Muscle of leg (tissue), 11 donors: Measurements from ENCODE around the gene PLEKHH2. TPM values are rescaled to one million over a fixed set of nuclear protein-coding genes. Genes with fewer than 3 reads are reported as not detected.
"Not testable (repeated sequence)": the region's sequence is repeated elsewhere in the genome, so short reads cannot be mapped to it uniquely, and the experiment has no call there.

Source experiments
- DNase-seq: peaks from one replicate; pipeline ENCODE4 v3.0.0; 2013
- H3K27ac ChIP-seq: one replicate; pipeline ENCODE4 v1.5.1; 2013; ENCODE audit warnings: mild to moderate bottlenecking, low read length, control low read depth
- H3K27me3 ChIP-seq: one replicate; pipeline ENCODE4 v1.6.1; 2013; ENCODE audit warnings: low read length; ENCODE audit not compliant: control insufficient read depth, insufficient read depth
- H3K36me3 ChIP-seq: one replicate; pipeline ENCODE4 v1.6.1; 2013; ENCODE audit warnings: low read length; ENCODE audit not compliant: control insufficient read depth, insufficient read depth
- H3K4me1 ChIP-seq: one replicate; pipeline ENCODE4 v1.6.1; 2013; ENCODE audit warnings: low read length; ENCODE audit not compliant: control insufficient read depth, insufficient read depth
- H3K4me3 ChIP-seq: one replicate; pipeline ENCODE4 v1.5.1; 2013; ENCODE audit warnings: low read length, control low read depth
- H3K9me3 ChIP-seq: replicated peaks from 2 replicates; pipeline ENCODE4 v1.6.1; 2013; ENCODE audit warnings: low read depth, low read length; ENCODE audit not compliant: control insufficient read depth
- WGBS: methylation state at CpG from one replicate; pipeline ENCODE4 v1.1.5; 2013; ENCODE audit warnings: missing lambda C conversion rate; ENCODE audit not compliant: insufficient coverage; 5-methylcytosine and 5-hydroxymethylcytosine counted together
- polyA plus RNA-seq, 8 donors: library from polyadenylated mRNA; unstranded; fragments of 120-200 nt; gene quantifications; one replicate each; pipeline versions ENCODE4 v1.2.1 to v1.2.3, GENCODE V29; 2013; ENCODE audit warnings: inconsistent platforms in 1 of 8, low replicate concordance in 1 of 8; ENCODE audit not compliant: insufficient read length in 8 of 8, insufficient read depth in 1 of 8
- total RNA-seq: library from RNA; stranded (reverse); fragments of 120-200 nt; gene quantifications from one replicate; pipeline ENCODE4 v1.2.4, GENCODE V29; 2013

The PLEKHH2 gene
- total and polyA plus RNA-seq, 9 donors = 3.7 to 15.3 (median 7.1) TPM

- H3K27me3 ChIP-seq = no peaks in the 10 kb centered on the region
- DNase-seq = no peak
- H3K4me3 ChIP-seq = no peak overlapping the region
- no peak overlapping the region for H3K27ac ChIP-seq
- WGBS = no CpG with 5 or more reads among the region's 2 CpGs
- no peaks in the 10 kb centered on the region for H3K36me3 ChIP-seq
- no peaks in the 10 kb centered on the region for H3K9me3 ChIP-seq
- no peaks in the 10 kb centered on the region for H3K4me1 ChIP-seq
Observed at GRCh38 chr2:43714164-43714563, 77.1 kb downstream of the PLEKHH2 start.

- no peak for DNase-seq
- Histone ChIP-seq H3K27ac (no peak overlapping the region), H3K4me3 (no peak overlapping the region), H3K36me3 (no peaks in the 10 kb centered on the region), H3K27me3 (no peaks in the 10 kb centered on the region), H3K4me1 (no peaks in the 10 kb centered on the region), H3K9me3 (no peaks in the 10 kb centered on the region)
- WGBS = 84% methylated on average over 4 of the region's 4 CpGs
Observed at GRCh38 chr2:43715300-43716098, 78.4 kb downstream of the PLEKHH2 start.

GRCh38 chr2:43717322-43717721, 80.3 kb downstream of the PLEKHH2 start:
- H3K9me3 ChIP-seq = no peaks in the 10 kb centered on the region
- no peaks in the 10 kb centered on the region for H3K27me3 ChIP-seq
- H3K4me1 ChIP-seq = no peaks in the 10 kb centered on the region
- no peak overlapping the region for H3K27ac ChIP-seq
- no peak for DNase-seq
- H3K36me3 ChIP-seq = no peaks in the 10 kb centered on the region
- H3K4me3 ChIP-seq = no peak overlapping the region

GRCh38 chr2:43718530-43719124, 81.6 kb downstream of the PLEKHH2 start:
- DNase-seq = no peak
- Histone ChIP-seq H3K27me3 (no peaks in the 10 kb centered on the region), H3K9me3 (no peaks in the 10 kb centered on the region), H3K27ac (no peak overlapping the region), H3K4me3 (no peak overlapping the region), H3K36me3 (no peaks in the 10 kb centered on the region), H3K4me1 (no peaks in the 10 kb centered on the region)
- WGBS = no CpG with 5 or more reads among the region's 5 CpGs

GRCh38 chr2:43724728-43725526, 87.9 kb downstream of the PLEKHH2 start:
- Histone ChIP-seq H3K4me3 (no peak overlapping the region), H3K27ac (no peak overlapping the region), H3K4me1 (no peaks in the 10 kb centered on the region), H3K27me3 (no peaks in the 10 kb centered on the region), H3K36me3 (no peaks in the 10 kb centered on the region), H3K9me3 (no peaks in the 10 kb centered on the region)
- no CpG with 5 or more reads among the region's 4 CpGs for WGBS
- DNase-seq = no peak

- no peak for DNase-seq
- H3K27me3 ChIP-seq = no peaks in the 10 kb centered on the region
- H3K27ac ChIP-seq = no peak overlapping the region
- no peaks in the 10 kb centered on the region for H3K9me3 ChIP-seq
- no peaks in the 10 kb centered on the region for H3K36me3 ChIP-seq
- WGBS = no CpG with 5 or more reads among the region's 3 CpGs
- H3K4me3 ChIP-seq = no peak overlapping the region
- no peaks in the 10 kb centered on the region for H3K4me1 ChIP-seq
Observed at GRCh38 chr2:43725711-43726246, 88.7 kb downstream of the PLEKHH2 start.

- H3K4me3 ChIP-seq, DNase-seq, H3K9me3 ChIP-seq, H3K27ac ChIP-seq, H3K4me1 ChIP-seq, H3K36me3 ChIP-seq, H3K27me3 ChIP-seq: not testable (repeated sequence)
- WGBS = 92% methylated on average over 7 of the region's 14 CpGs
Observed at GRCh38 chr2:43726961-43727633, 90.0 kb downstream of the PLEKHH2 start.

- no peaks in the 10 kb centered on the region for H3K9me3 ChIP-seq
- no peak overlapping the region for H3K4me3 ChIP-seq
- WGBS = no CpG with 5 or more reads among the region's 2 CpGs
- H3K4me1 ChIP-seq = no peaks in the 10 kb centered on the region
- no peak overlapping the region for H3K27ac ChIP-seq
- H3K36me3 ChIP-seq = no peaks in the 10 kb centered on the region
- no peaks in the 10 kb centered on the region for H3K27me3 ChIP-seq
- no peak for DNase-seq
Observed at GRCh38 chr2:43727634-43728014, 90.6 kb downstream of the PLEKHH2 start.

GRCh38 chr2:43729491-43730174, 92.6 kb downstream of the PLEKHH2 start:
- H3K4me1 ChIP-seq = no peaks in the 10 kb centered on the region
- 18% methylated on average over 2 of the region's 5 CpGs for WGBS
- no peak overlapping the region for H3K27ac ChIP-seq
- H3K36me3 ChIP-seq = no peaks in the 10 kb centered on the region
- H3K27me3 ChIP-seq = no peaks in the 10 kb centered on the region
- H3K4me3 ChIP-seq = no peak overlapping the region
- H3K9me3 ChIP-seq = no peaks in the 10 kb centered on the region
- DNase-seq = no peak
